A673 (cell line): ENCODE data around the gene GOLGA3. TPM values are rescaled to one million over a fixed set of nuclear protein-coding genes. Genes with fewer than 3 reads are reported as not detected.

Experiments
- BruUV-seq: library from RNA; stranded (reverse); fragments of 400-500 nt; replicated peaks from 2 replicates; lab custom pipeline; 2021; lab: Mats Ljungman, UMichigan
- CTCF ChIA-PET: fragments of 300-600 bp; sonication (Branson Sonifier 250); formaldehyde crosslinking; loops from one replicate; lab custom pipeline; 2022; ENCODE audit warnings: antibody characterized with exemption; lab: Charles Lee
- POLR2A ChIA-PET: fragments of 300-600 bp; sonication (Branson Sonifier 250); formaldehyde crosslinking; loops from one replicate; lab custom pipeline; 2022; ENCODE audit warnings: antibody characterized with exemption; ENCODE audit not compliant: low non-redundant PET; lab: Charles Lee
- DNase-seq: peaks from one replicate; pipeline ENCODE4 v3.0.0-alpha.2; 2015; ENCODE audit warnings: low spot score
- H3K27ac ChIP-seq: fragments of 200-600 bp; sonication (generic); 2 replicates; pipeline ENCODE4 v1.5.1; 2016; ENCODE audit warnings: mixed run types, low read depth, mild to moderate bottlenecking, mixed read lengths, antibody characterized with exemption, low read length; ENCODE audit not compliant: poor library complexity, severe bottlenecking
- H3K27me3 ChIP-seq: fragments of 200-600 bp; sonication (generic); replicated peaks from 2 replicates; pipeline ENCODE4 v1.6.1; 2017; ENCODE audit warnings: mixed run types, low read depth, mild to moderate bottlenecking, mixed read lengths, antibody characterized with exemption, low read length; ENCODE audit not compliant: insufficient read depth, poor library complexity
- H3K36me3 ChIP-seq: fragments of 200-600 bp; sonication (generic); 2 replicates; pipeline ENCODE4 v1.6.1; 2016; ENCODE audit warnings: mixed run types, mild to moderate bottlenecking, mixed read lengths, antibody characterized with exemption, low read length; ENCODE audit not compliant: insufficient read depth, poor library complexity, severe bottlenecking
- H3K4me1 ChIP-seq: fragments of 200-600 bp; sonication (generic); 2 replicates; pipeline ENCODE4 v1.6.1; 2017; ENCODE audit warnings: mixed run types, mild to moderate bottlenecking, mixed read lengths, antibody characterized with exemption, low read length; ENCODE audit not compliant: insufficient read depth, poor library complexity, severe bottlenecking
- H3K4me3 ChIP-seq: fragments of 200-600 bp; sonication (generic); 2 replicates; pipeline ENCODE4 v1.5.1; 2016; ENCODE audit warnings: low read depth, mixed run types, mild to moderate bottlenecking, mixed read lengths, low read length; ENCODE audit not compliant: poor library complexity, severe bottlenecking
- H3K9me3 ChIP-seq: fragments of 200-600 bp; sonication (generic); 2 replicates; pipeline ENCODE4 v1.6.1; 2016; ENCODE audit warnings: mixed run types, low read depth, mild to moderate bottlenecking, mixed read lengths, antibody characterized with exemption, low read length; ENCODE audit not compliant: poor library complexity, severe bottlenecking
- CTCF ChIP-seq: fragments of 300-800, 200-600 bp; sonication (generic); conservative IDR thresholded peaks from 2 replicates; pipeline ENCODE4 v1.5.1; 2017; ENCODE audit warnings: low read depth, mild to moderate bottlenecking, antibody characterized with exemption, low read length, moderate library complexity, mixed read lengths
- EZH2 ChIP-seq: fragments of 200-600 bp; sonication (generic); IDR thresholded peaks from 2 replicates; pipeline ENCODE4 v1.6.1; 2017; ENCODE audit warnings: borderline replicate concordance, low read depth, mild to moderate bottlenecking, mixed read lengths, antibody characterized with exemption, low read length; ENCODE audit not compliant: poor library complexity, severe bottlenecking
- intact Hi-C: fragments of 100-400 bp; cut with micrococcal nuclease; formaldehyde crosslinking; loops from one replicate; pipeline ENCODE4 v1.10.0; 2022; ENCODE audit not compliant: unreplicated experiment
- total RNA-seq: library from RNA; stranded (reverse); gene quantifications from 2 replicates; pipeline ENCODE4 v1.2.3, GENCODE V29; 2021

The GOLGA3 gene
- total RNA-seq, 1 experiment from 2014 or later = 58.4 TPM

GRCh38 chr12:132839558-132840235 lies 11.0 kb upstream of the GOLGA3 start:
- H3K4me1 ChIP-seq = no peaks in the 10 kb centered on the region
- TF ChIP-seq CTCF (no peak), EZH2 (no peak)
- no TSS peak for BruUV-seq
- ChIA-PET CTCF (no interaction called here), POLR2A (no interaction called here)
- H3K9me3 ChIP-seq = no peaks in the 10 kb centered on the region
- H3K4me3 ChIP-seq = no peak overlapping the region
- H3K27me3 ChIP-seq = no peaks in the 10 kb centered on the region
- intact Hi-C loops = no loop called here
- H3K36me3 ChIP-seq = peaks cover 3% of the 10 kb centered on the region
- no peak overlapping the region for H3K27ac ChIP-seq
- no peak for DNase-seq

GRCh38 chr12:132838410-132839080 lies 9.9 kb upstream of the GOLGA3 start:
- intact Hi-C loops = no loop called here
- no peak for DNase-seq
- no peaks in the 10 kb centered on the region for H3K9me3 ChIP-seq
- H3K36me3 ChIP-seq = peaks cover 3% of the 10 kb centered on the region
- CTCF ChIA-PET = no interaction called here
- H3K27ac ChIP-seq = no peak overlapping the region
- no peak for TF ChIP-seq CTCF
- no peak for TF ChIP-seq EZH2
- no peaks in the 10 kb centered on the region for H3K27me3 ChIP-seq
- BruUV-seq = no TSS peak
- POLR2A ChIA-PET = no interaction called here
- no peaks in the 10 kb centered on the region for H3K4me1 ChIP-seq
- H3K4me3 ChIP-seq = no peak overlapping the region

- POLR2A ChIA-PET = no interaction called here
- no peak for DNase-seq
- CTCF ChIA-PET = no interaction called here
- Histone ChIP-seq H3K9me3 (no peaks in the 10 kb centered on the region), H3K4me1 (no peaks in the 10 kb centered on the region), H3K4me3 (no peak overlapping the region), H3K27me3 (no peaks in the 10 kb centered on the region), H3K27ac (no peak overlapping the region), H3K36me3 (peaks cover 2% of the 10 kb centered on the region)
- no TSS peak for BruUV-seq
- intact Hi-C loops = no loop called here
- TF ChIP-seq CTCF (no peak), EZH2 (no peak)
Observed at GRCh38 chr12:132837693-132838409, 9.2 kb upstream of the GOLGA3 start.
